ENCODE measurements around the gene CC2D1B. TPM values are rescaled to one million over a fixed set of nuclear protein-coding genes. Genes with fewer than 3 reads are reported as not detected.

CC2D1B gene
- total and polyA plus RNA-seq, 9 of the 15 experiments (the other 6 are each of a cell fraction or from before 2014, with no cell fraction given), result 1.2 to 33.6 (median 25.5) TPM

DNA sequence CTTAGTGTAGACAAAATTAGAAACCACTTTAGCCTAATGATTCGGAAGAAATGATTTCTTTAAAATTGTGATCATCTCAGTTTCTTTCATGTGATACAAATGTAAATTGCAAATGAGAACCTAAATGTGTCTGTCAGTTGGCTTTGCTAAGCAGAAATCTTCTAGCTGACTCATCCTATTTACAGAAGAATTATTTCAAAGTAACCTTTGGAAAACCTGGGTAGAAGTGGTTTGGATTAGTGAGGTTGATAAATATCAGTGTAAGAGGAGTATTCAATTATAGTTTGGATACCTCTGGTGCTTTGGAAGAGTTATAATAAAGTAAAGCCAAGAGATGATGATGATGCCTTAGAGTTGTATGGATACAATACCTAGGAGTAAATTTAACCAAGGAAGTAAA, 37.4 kb downstream of the CC2D1B start (continued):
- TF ChIP-seq JUND (IDR thresholded peaks at IDR 0.05; ENCODE audit: borderline replicate concordance, low read depth, low read length), result peak; percentile 50; the same call in 1 of the 2 replicates
- peak; percentile 56; the same call in 1 of the 3 replicates for TF ChIP-seq JUND (tag; IDR thresholded peaks at IDR 0.05; ENCODE audit: borderline replicate concordance, low read depth, low read length)
- TF ChIP-seq HNRNPK (IDR thresholded peaks at IDR 0.05; ENCODE audit: low read depth, low read length, poor library complexity, severe bottlenecking), result no peak
- TF ChIP-seq POU5F1 (IDR thresholded peaks at IDR 0.05; ENCODE audit: borderline replicate concordance, low read depth, low read length, partially characterized antibody), result no peak
- TF ChIP-seq NR3C1 (CRISPR knock-in tag; IDR thresholded peaks at IDR 0.05), result no peak
- TF ChIP-seq HNRNPL (IDR thresholded peaks at IDR 0.05; ENCODE audit: low read depth, low read length), result no peak
- TF ChIP-seq FOXA3 (CRISPR knock-in tag; conservative IDR thresholded peaks at IDR 0.05 in 1 of 2, IDR thresholded peaks at IDR 0.05 in 1 of 2), result peak in 1 of 2 experiments; percentile 66; a peak in 2 of 4 replicates
- TF ChIP-seq, protein P1, sequence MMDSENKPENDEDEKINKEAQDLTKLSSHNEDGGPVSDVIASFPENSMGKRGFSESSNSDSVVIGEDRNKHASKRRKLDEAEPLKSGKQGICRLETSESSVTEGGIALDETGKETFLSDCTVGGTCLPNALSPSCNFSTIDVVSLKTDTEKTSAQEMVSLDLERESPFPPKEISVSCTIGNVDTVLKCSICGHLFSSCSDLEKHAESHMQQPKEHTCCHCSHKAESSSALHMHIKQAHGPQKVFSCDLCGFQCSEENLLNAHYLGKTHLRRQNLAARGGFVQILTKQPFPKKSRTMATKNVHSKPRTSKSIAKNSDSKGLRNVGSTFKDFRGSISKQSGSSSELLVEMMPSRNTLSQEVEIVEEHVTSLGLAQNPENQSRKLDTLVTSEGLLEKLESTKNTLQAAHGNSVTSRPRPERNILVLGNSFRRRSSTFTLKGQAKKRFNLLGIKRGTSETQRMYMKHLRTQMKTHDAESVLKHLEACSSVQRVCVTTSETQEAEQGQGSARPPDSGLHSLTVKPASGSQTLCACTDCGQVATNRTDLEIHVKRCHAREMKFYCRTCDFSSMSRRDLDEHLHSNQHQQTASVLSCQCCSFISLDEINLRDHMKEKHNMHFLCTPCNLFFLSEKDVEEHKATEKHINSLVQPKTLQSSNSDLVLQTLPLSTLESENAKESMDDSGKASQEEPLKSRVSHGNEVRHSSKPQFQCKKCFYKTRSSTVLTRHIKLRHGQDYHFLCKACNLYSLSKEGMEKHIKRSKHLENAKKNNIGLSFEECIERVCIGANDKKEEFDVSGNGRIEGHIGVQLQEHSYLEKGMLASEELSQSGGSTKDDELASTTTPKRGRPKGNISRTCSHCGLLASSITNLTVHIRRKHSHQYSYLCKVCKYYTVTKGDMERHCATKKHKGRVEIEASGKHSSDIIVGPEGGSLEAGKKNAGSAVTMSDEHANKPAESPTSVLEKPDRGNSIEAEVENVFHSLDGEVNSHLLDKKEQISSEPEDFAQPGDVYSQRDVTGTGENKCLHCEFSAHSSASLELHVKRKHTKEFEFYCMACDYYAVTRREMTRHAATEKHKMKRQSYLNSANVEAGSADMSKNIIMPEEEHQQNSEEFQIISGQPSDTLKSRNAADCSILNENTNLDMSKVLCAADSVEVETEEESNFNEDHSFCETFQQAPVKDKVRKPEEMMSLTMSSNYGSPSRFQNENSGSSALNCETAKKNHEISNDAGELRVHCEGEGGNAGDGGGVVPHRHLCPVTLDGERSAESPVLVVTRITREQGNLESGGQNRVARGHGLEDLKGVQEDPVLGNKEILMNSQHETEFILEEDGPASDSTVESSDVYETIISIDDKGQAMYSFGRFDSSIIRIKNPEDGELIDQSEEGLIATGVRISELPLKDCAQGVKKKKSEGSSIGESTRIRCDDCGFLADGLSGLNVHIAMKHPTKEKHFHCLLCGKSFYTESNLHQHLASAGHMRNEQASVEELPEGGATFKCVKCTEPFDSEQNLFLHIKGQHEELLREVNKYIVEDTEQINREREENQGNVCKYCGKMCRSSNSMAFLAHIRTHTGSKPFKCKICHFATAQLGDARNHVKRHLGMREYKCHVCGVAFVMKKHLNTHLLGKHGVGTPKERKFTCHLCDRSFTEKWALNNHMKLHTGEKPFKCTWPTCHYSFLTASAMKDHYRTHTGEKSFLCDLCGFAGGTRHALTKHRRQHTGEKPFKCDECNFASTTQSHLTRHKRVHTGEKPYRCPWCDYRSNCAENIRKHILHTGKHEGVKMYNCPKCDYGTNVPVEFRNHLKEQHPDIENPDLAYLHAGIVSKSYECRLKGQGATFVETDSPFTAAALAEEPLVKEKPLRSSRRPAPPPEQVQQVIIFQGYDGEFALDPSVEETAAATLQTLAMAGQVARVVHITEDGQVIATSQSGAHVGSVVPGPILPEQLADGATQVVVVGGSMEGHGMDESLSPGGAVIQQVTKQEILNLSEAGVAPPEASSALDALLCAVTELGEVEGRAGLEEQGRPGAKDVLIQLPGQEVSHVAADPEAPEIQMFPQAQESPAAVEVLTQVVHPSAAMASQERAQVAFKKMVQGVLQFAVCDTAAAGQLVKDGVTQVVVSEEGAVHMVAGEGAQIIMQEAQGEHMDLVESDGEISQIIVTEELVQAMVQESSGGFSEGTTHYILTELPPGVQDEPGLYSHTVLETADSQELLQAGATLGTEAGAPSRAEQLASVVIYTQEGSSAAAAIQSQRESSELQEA (IDR thresholded peaks at IDR 0.05; ENCODE audit: low read depth), result no peak
- peak; percentile 25; the same call in 1 of the 2 replicates for TF ChIP-seq LEF1 (IDR thresholded peaks at IDR 0.05)
- no peak for TF ChIP-seq POLR2AphosphoS5 (IDR thresholded peaks at IDR 0.05; ENCODE audit: control insufficient read depth, insufficient read depth, low read depth, low read length)
- TF ChIP-seq, protein P2, sequence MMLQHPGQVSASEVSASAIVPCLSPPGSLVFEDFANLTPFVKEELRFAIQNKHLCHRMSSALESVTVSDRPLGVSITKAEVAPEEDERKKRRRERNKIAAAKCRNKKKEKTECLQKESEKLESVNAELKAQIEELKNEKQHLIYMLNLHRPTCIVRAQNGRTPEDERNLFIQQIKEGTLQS (IDR thresholded peaks at IDR 0.05), result peak; percentile 65; the same call in 1 of the 2 replicates
- TF ChIP-seq, protein P2 (CRISPR knock-in tag; conservative IDR thresholded peaks at IDR 0.05), result no peak
- TF ChIP-seq PTRF (tag; IDR thresholded peaks at IDR 0.05), result no peak
